Right lobe of liver (tissue), 4 donors: Measurements from ENCODE around the gene ESYT2.

Experiments
- POLR2A ChIP-seq: fragments of 450-650 bp; IDR thresholded peaks from one replicate; pipeline ENCODE4 v1.6.1; 2017; ENCODE audit warnings: antibody characterized with exemption, mild to moderate bottlenecking
- TF ChIP-seq, protein P1 (sequence below), 4 donors: fragments of 200-600 bp in 3 of 4; fragments of 450-650 bp in 1 of 4; IDR thresholded peaks; one replicate each; pipeline versions ENCODE4 v1.5.1 to v1.8.0; 2016 to 2022; ENCODE audit warnings: antibody characterized with exemption in 4 of 4, mild to moderate bottlenecking in 2 of 4
- donor health status: DM: no; HTN: no; CAD: no.
- donor health status: DM: no; HTN: no; CAD: no.
- donor health status: DM: no; HTN: yes; CAD: no.

GRCh38 chr7:158791107-158791506 is 38.2 kb downstream of the ESYT2 start:
- TF ChIP-seq, protein P1, sequence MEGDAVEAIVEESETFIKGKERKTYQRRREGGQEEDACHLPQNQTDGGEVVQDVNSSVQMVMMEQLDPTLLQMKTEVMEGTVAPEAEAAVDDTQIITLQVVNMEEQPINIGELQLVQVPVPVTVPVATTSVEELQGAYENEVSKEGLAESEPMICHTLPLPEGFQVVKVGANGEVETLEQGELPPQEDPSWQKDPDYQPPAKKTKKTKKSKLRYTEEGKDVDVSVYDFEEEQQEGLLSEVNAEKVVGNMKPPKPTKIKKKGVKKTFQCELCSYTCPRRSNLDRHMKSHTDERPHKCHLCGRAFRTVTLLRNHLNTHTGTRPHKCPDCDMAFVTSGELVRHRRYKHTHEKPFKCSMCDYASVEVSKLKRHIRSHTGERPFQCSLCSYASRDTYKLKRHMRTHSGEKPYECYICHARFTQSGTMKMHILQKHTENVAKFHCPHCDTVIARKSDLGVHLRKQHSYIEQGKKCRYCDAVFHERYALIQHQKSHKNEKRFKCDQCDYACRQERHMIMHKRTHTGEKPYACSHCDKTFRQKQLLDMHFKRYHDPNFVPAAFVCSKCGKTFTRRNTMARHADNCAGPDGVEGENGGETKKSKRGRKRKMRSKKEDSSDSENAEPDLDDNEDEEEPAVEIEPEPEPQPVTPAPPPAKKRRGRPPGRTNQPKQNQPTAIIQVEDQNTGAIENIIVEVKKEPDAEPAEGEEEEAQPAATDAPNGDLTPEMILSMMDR (IDR thresholded peaks at IDR 0.05) = no peak
- no peak for TF ChIP-seq POLR2A
